Tibial nerve (tissue), 4 donors: ENCODE results near the gene HAAO. TPM values are rescaled to one million over a fixed set of nuclear protein-coding genes. Genes with fewer than 3 reads are reported as not detected.

Experiments used
- DNase-seq, 2 donors: peaks; one replicate each; pipeline ENCODE4 v3.0.0-alpha.2; 2019; ENCODE audit warnings: low spot score in 2 of 2
- H3K27ac ChIP-seq, 4 donors: fragments of 200-600 bp; sonication (generic) in 3 of 4; one replicate each; pipeline ENCODE4 v1.5.1; 2017 to 2019; ENCODE audit warnings: mild to moderate bottlenecking in 1 of 4
- H3K27me3 ChIP-seq, 2 donors: fragments of 200-600 bp; sonication (generic) in 1 of 2; one replicate each; pipeline versions ENCODE4 v1.5.1 to v1.6.0; 2017 to 2019
- H3K36me3 ChIP-seq, 3 donors: fragments of 200-600 bp; sonication (generic); one replicate each; pipeline ENCODE4 v1.5.1; 2018 to 2019
- H3K4me1 ChIP-seq, 4 donors: fragments of 200-600 bp; sonication (generic) in 3 of 4; one replicate each; pipeline ENCODE4 v1.5.1; 2017 to 2019
- H3K4me3 ChIP-seq, 4 donors: fragments of 200-600 bp; sonication (generic) in 3 of 4; one replicate each; pipeline ENCODE4 v1.5.1; 2017 to 2019; ENCODE audit warnings: mild to moderate bottlenecking in 1 of 4, moderate library complexity in 1 of 4
- H3K9me3 ChIP-seq, 4 donors: fragments of 200-600 bp; sonication (generic) in 3 of 4; one replicate each; pipeline ENCODE4 v1.5.1; 2017 to 2019
- EP300 ChIP-seq, 2 donors: sonication (generic); formaldehyde crosslinking; IDR thresholded peaks; one replicate each; pipeline ENCODE4 v1.6.1; 2017; ENCODE audit warnings: antibody characterized with exemption in 2 of 2, mild to moderate bottlenecking in 1 of 2
- POLR2A ChIP-seq, 2 donors: fragments of 450-650 bp; IDR thresholded peaks; one replicate each; pipeline ENCODE4 v1.6.1; 2017; ENCODE audit warnings: antibody characterized with exemption in 2 of 2, mild to moderate bottlenecking in 2 of 2, moderate library complexity in 2 of 2
- WGBS, 2 donors: methylation state at CpG; one replicate each; pipeline ENCODE4 v1.1.5; 2018; 5-methylcytosine and 5-hydroxymethylcytosine counted together
- total RNA-seq, 4 donors: library from RNA; depleted of rRNA; stranded (reverse); fragments of >200 nt; gene quantifications; one replicate each; pipeline ENCODE4 v1.1.0, GENCODE V29; 2016
- TF ChIP-seq, protein P1 (sequence below), 5 experiments: fragments of 200-600 bp in 3 of 5; fragments of 450-650 bp in 2 of 5; sonication (generic) in 3 of 5; IDR thresholded peaks; one replicate each; pipeline ENCODE4 v1.5.1; 2016 to 2019; ENCODE audit warnings: antibody characterized with exemption in 5 of 5, mild to moderate bottlenecking in 3 of 5, moderate library complexity in 2 of 5

The HAAO gene
- total RNA-seq, 4 donors from 2014 or later = 5.9 to 24.1 (median 7.6) TPM

DNA sequence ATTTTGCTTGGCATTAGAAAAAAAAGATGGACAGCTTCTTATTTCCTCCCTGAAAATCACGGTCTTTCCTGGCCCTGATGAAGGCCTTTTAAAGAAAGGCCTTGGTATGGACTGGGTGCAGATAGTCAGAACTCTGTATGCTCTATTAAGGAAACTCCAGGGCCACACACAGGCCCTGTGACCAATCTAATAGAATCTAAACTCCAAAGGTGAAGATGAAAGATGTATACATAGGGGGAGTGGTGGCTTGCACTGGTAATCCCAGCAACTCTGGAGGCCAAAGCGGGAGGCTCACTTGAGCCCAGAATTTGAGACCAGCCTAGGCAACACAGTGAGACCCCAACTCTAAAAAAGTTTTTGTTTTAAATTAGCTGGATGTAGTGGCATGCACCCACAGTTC is 65.7 kb downstream of the HAAO start:
- Histone ChIP-seq H3K4me1 (peaks cover 0 to 13% (median 2%) of the 10 kb centered on the region in 4 donors), H3K36me3 (peaks cover 0 to 59% (median 0%) of the 10 kb centered on the region in 3 donors), H3K4me3 (no peak overlapping the region), H3K27me3 (no peaks in the 10 kb centered on the region), H3K27ac (no peak overlapping the region), H3K9me3 (peaks cover 0 to 9% (median 4%) of the 10 kb centered on the region in 4 donors)
- no peak for DNase-seq
- TF ChIP-seq, protein P1, sequence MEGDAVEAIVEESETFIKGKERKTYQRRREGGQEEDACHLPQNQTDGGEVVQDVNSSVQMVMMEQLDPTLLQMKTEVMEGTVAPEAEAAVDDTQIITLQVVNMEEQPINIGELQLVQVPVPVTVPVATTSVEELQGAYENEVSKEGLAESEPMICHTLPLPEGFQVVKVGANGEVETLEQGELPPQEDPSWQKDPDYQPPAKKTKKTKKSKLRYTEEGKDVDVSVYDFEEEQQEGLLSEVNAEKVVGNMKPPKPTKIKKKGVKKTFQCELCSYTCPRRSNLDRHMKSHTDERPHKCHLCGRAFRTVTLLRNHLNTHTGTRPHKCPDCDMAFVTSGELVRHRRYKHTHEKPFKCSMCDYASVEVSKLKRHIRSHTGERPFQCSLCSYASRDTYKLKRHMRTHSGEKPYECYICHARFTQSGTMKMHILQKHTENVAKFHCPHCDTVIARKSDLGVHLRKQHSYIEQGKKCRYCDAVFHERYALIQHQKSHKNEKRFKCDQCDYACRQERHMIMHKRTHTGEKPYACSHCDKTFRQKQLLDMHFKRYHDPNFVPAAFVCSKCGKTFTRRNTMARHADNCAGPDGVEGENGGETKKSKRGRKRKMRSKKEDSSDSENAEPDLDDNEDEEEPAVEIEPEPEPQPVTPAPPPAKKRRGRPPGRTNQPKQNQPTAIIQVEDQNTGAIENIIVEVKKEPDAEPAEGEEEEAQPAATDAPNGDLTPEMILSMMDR (IDR thresholded peaks at IDR 0.05) = no peak
- TF ChIP-seq POLR2A (IDR thresholded peaks at IDR 0.05) (no peak), EP300 (IDR thresholded peaks at IDR 0.05) (no peak)
- 90 to 96% methylated on average over 2 of the region's 2 CpGs for WGBS, 2 donors

- Histone ChIP-seq H3K27me3 (no peaks in the 10 kb centered on the region), H3K9me3 (peaks cover 0 to 9% (median 4%) of the 10 kb centered on the region in 4 donors), H3K36me3 (peaks cover 0 to 54% (median 0%) of the 10 kb centered on the region in 3 donors), H3K4me1 (peaks cover 0 to 13% (median 2%) of the 10 kb centered on the region in 4 donors), H3K4me3 (no peak overlapping the region), H3K27ac (no peak overlapping the region)
- no peak for DNase-seq
- WGBS, 2 donors = 74 to 90% methylated on average over 4 of the region's 4 CpGs
- TF ChIP-seq POLR2A (IDR thresholded peaks at IDR 0.05) (no peak), EP300 (IDR thresholded peaks at IDR 0.05) (no peak)
- TF ChIP-seq, protein P1 (IDR thresholded peaks at IDR 0.05) = no peak
Measured at GRCh38 chr2:42725657-42726056, 66.7 kb downstream of the HAAO start.

GRCh38 chr2:42724886-42725285 is 67.5 kb downstream of the HAAO start:
- peaks cover 0 to 9% (median 3%) of the 10 kb centered on the region in 4 donors for H3K9me3 ChIP-seq
- TF ChIP-seq EP300 (IDR thresholded peaks at IDR 0.05) (no peak), POLR2A (IDR thresholded peaks at IDR 0.05) (no peak)
- TF ChIP-seq, protein P1 (IDR thresholded peaks at IDR 0.05) = no peak
- no peak overlapping the region for H3K4me3 ChIP-seq
- no peaks in the 10 kb centered on the region for H3K27me3 ChIP-seq
- H3K27ac ChIP-seq = no peak overlapping the region
- DNase-seq = no peak
- H3K4me1 ChIP-seq = peaks cover 0 to 13% (median 2%) of the 10 kb centered on the region in 4 donors
- H3K36me3 ChIP-seq = peaks cover 0 to 49% (median 0%) of the 10 kb centered on the region in 3 donors
- 76 to 87% methylated on average over 2 of the region's 2 CpGs for WGBS, 2 donors

GRCh38 chr2:42723465-42723864 is 68.9 kb downstream of the HAAO start:
- peaks cover 0 to 39% (median 0%) of the 10 kb centered on the region in 3 donors for H3K36me3 ChIP-seq
- no peak overlapping the region for H3K4me3 ChIP-seq
- TF ChIP-seq EP300 (IDR thresholded peaks at IDR 0.05) = no peak
- TF ChIP-seq, protein P1 (IDR thresholded peaks at IDR 0.05) = no peak
- no peak for TF ChIP-seq POLR2A (IDR thresholded peaks at IDR 0.05)
- H3K4me1 ChIP-seq = peaks cover 0 to 13% (median 2%) of the 10 kb centered on the region in 4 donors
- H3K27me3 ChIP-seq = no peaks in the 10 kb centered on the region
- H3K27ac ChIP-seq = no peak overlapping the region
- no peak for DNase-seq
- no peaks in the 10 kb centered on the region for H3K9me3 ChIP-seq

DNA sequence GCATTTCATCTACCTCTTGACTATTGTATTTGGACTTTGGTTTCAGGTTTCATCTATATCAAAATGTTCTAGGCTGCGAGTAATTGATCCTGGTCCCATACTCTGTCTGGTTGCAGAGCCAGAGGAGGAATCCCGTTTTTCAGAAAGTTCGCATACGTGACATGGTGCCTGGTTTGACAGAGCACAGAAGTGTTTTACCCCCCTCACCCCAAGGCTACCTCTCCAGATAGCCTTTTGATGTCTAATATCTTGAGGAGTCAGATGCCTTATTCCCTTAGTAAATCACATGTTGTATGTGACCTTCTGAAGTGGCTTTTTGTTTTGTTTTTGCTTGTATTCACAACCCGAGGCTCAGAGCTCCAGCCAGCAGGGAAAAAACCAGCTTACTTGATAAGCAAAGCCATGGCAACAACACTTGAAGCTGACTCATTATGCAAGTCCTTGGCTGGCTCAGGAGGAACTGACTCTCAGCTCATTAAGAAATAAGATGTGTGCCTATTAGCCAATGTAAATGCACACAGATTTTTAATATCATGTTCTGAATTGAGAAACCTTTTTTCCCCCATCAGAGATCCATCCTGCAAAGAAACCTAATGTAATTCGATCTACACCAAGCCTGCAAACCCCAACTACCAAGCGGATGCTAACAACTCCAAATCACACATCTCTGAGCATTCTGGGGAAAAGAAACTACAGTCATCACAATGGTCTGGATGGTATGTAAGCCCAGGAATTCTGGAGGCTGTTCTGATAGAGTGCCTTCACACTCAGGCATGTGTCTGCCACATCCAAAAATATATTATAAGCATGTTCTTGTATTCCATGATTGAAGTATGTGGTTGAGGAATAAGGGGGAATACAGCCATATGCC is 69.8 kb downstream of the HAAO start:
- TF ChIP-seq POLR2A (IDR thresholded peaks at IDR 0.05) (no peak), EP300 (IDR thresholded peaks at IDR 0.05) (no peak)
- TF ChIP-seq, protein P1 (IDR thresholded peaks at IDR 0.05) = no peak
- Histone ChIP-seq H3K4me3 (no peak overlapping the region), H3K27me3 (no peaks in the 10 kb centered on the region), H3K9me3 (no peaks in the 10 kb centered on the region), H3K36me3 (peaks cover 0 to 33% (median 0%) of the 10 kb centered on the region in 3 donors), H3K4me1 (peaks cover 0 to 13% (median 2%) of the 10 kb centered on the region in 4 donors), H3K27ac (peak overlapping the region in 1 of 4 donors; percentile 47)
- DNase-seq = peak in 1 of 2 donors; percentile 58
- WGBS, 2 donors = 67 to 72% methylated on average over 7 of the region's 7 CpGs
